ENCODE data around the gene KLHL22. TPM values are rescaled to one million over a fixed set of nuclear protein-coding genes. Genes with fewer than 3 reads are reported as not detected.

Gene KLHL22
- total RNA-seq, 4 donors from 2014 or later: 19.9 to 35.5 (median 27.3) TPM

DNA sequence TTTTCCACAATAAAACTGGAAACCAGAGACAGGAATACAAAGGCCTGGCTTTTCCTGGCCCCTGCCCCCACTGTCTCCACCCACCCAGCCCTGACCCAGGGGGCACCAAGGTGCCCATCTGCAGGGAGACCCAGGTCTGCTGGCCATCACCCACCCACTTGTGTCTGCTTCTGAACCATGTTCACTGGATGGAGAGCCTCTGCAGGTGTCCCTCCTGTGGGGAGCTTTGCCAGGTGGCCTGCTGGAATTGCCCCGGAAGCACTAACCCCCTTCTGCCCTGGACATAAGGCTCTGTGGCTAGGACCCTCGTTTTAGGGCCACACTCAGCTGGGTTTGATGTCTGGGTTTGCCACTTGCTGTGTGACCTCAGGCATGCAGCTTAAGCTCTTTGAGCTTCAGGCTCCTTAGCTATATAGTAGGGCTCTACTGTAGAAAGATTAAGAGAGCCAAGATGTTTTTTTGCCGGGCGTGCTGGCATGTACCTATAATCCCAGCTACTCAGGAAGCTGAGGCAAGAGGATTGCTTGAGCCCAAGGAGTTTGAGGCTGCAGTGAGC is 61.8 kb downstream of the KLHL22 start:
- Histone ChIP-seq H3K4me1 (peaks cover 41 to 74% (median 64%) of the 10 kb centered on the region in 4 donors), H3K27ac (replicated peaks in 1 of 4) (no peak overlapping the region), H3K27me3 (peaks cover 0 to 36% (median 0%) of the 10 kb centered on the region in 4 donors), H3K9me3 (no peaks in the 10 kb centered on the region), H3K36me3 (peaks cover 0 to 19% (median 17%) of the 10 kb centered on the region in 4 donors), H3K4me3 (no peak overlapping the region)
- TF ChIP-seq, protein P1, sequence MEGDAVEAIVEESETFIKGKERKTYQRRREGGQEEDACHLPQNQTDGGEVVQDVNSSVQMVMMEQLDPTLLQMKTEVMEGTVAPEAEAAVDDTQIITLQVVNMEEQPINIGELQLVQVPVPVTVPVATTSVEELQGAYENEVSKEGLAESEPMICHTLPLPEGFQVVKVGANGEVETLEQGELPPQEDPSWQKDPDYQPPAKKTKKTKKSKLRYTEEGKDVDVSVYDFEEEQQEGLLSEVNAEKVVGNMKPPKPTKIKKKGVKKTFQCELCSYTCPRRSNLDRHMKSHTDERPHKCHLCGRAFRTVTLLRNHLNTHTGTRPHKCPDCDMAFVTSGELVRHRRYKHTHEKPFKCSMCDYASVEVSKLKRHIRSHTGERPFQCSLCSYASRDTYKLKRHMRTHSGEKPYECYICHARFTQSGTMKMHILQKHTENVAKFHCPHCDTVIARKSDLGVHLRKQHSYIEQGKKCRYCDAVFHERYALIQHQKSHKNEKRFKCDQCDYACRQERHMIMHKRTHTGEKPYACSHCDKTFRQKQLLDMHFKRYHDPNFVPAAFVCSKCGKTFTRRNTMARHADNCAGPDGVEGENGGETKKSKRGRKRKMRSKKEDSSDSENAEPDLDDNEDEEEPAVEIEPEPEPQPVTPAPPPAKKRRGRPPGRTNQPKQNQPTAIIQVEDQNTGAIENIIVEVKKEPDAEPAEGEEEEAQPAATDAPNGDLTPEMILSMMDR (IDR thresholded peaks at IDR 0.05): no peak
- no peak for TF ChIP-seq EP300 (IDR thresholded peaks at IDR 0.05)
- no peak for TF ChIP-seq POLR2AphosphoS5 (IDR thresholded peaks at IDR 0.05)
- no peak for TF ChIP-seq POLR2A (IDR thresholded peaks at IDR 0.05; ENCODE audit: low read depth)
- intact Hi-C loops (cut with DNase I): no loop called here
- DNase-seq (ENCODE audit: extremely low spot score): no peak
- 90% methylated on average over 3 of the region's 4 CpGs for WGBS

- no peak overlapping the region for H3K4me3 ChIP-seq
- TF ChIP-seq POLR2A (IDR thresholded peaks at IDR 0.05; ENCODE audit: low read depth): no peak
- TF ChIP-seq EP300 (IDR thresholded peaks at IDR 0.05): no peak
- TF ChIP-seq POLR2AphosphoS5 (IDR thresholded peaks at IDR 0.05): no peak
- TF ChIP-seq, protein P1 (IDR thresholded peaks at IDR 0.05): no peak
- peaks cover 0 to 25% (median 21%) of the 10 kb centered on the region in 4 donors for H3K36me3 ChIP-seq
- DNase-seq (ENCODE audit: extremely low spot score): no peak
- no peak overlapping the region for H3K27ac ChIP-seq (replicated peaks in 1 of 4)
- no peaks in the 10 kb centered on the region for H3K9me3 ChIP-seq
- 92% methylated on average over 11 of the region's 11 CpGs for WGBS
- intact Hi-C loops (cut with DNase I): no loop called here
- peaks cover 0 to 36% (median 0%) of the 10 kb centered on the region in 4 donors for H3K27me3 ChIP-seq
- peaks cover 36 to 68% (median 58%) of the 10 kb centered on the region in 4 donors for H3K4me1 ChIP-seq
These were observed 62.4 kb downstream of the KLHL22 start for GRCh38 chr22:20433191-20433590.

DNA sequence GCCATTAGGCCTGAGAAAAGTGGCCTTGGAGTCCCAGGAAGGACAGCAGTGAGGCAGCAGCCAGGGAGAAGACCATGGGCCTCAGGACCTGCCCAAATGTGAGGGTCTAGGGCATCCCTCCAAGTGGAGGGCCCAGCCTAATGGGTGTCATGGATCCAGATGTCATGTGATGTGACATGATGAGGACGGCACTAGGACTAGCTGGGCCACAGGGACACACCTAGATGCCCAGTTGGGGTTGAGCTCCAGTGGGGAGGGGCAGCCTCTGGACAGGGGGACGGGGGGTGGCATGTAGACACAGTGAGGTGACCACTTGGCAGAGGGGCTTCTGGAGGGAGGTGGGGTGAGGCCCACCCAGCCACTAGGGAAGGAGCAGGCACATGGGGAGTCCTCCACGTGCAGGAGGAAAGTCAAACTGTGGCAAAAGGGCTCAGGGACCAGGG is 63.3 kb downstream of the KLHL22 start:
- Histone ChIP-seq H3K27me3 (peaks cover 0 to 36% (median 0%) of the 10 kb centered on the region in 4 donors), H3K4me1 (peaks cover 36 to 61% (median 51%) of the 10 kb centered on the region in 4 donors), H3K4me3 (no peak overlapping the region), H3K9me3 (no peaks in the 10 kb centered on the region), H3K27ac (replicated peaks in 1 of 4) (no peak overlapping the region), H3K36me3 (peaks cover 5 to 33% (median 29%) of the 10 kb centered on the region in 4 donors)
- no peak for DNase-seq (ENCODE audit: extremely low spot score)
- WGBS: 61% methylated on average over 3 of the region's 3 CpGs
- no peak for TF ChIP-seq EP300 (IDR thresholded peaks at IDR 0.05)
- intact Hi-C loops (cut with DNase I): no loop called here

DNA sequence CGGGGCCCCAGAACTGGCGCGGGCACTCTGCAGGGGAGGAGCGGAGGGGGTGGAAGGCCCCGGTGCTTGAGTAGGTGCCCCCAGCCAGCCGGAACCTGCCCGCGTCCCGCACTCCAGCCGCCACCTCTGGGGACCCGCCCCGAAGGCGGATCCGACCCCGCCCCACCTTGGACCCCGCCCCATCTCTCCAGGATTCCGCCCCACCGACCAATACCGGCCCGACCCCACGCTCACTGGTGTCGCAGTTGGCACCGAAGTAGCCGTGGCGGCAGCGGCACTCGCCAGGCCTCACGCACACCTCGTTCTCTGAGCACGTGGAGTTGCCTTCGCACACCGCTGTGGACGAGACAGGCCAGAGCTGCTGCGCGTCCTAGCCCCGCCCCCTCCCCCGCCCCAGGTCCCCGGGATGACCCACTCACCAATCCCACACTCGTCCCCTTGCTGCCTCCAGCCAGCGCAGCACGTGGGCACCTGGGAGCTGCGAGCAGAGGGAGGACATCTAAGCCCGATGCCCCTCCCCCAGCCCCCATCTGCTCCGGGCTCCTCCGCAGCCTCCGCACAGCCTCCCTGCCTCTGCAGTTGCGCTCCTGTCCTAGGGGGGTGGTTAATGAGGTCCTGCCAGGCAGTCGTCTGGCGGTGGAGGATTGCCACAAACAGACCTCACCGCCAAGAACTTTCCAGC is 63.9 kb downstream of the KLHL22 start:
- Histone ChIP-seq H3K27ac (replicated peaks in 1 of 4) (no peak overlapping the region), H3K4me3 (peak overlapping the region; percentile 37 to 50 (median 38)), H3K9me3 (no peaks in the 10 kb centered on the region), H3K4me1 (peaks cover 29 to 55% (median 45%) of the 10 kb centered on the region in 4 donors), H3K36me3 (peaks cover 5 to 39% (median 33%) of the 10 kb centered on the region in 4 donors), H3K27me3 (peaks cover 0 to 30% (median 0%) of the 10 kb centered on the region in 4 donors)
- no peak for DNase-seq (ENCODE audit: extremely low spot score)
- TF ChIP-seq, protein P1 (IDR thresholded peaks at IDR 0.05): no peak
- TF ChIP-seq POLR2A (IDR thresholded peaks at IDR 0.05; ENCODE audit: low read depth): no peak
- TF ChIP-seq EP300 (IDR thresholded peaks at IDR 0.05): no peak
- TF ChIP-seq POLR2AphosphoS5 (IDR thresholded peaks at IDR 0.05): no peak
- intact Hi-C loops (cut with DNase I): no loop called here
- WGBS: 59% methylated on average over 26 of the region's 50 CpGs

- Histone ChIP-seq H3K9me3 (no peaks in the 10 kb centered on the region), H3K36me3 (peaks cover 5 to 45% (median 36%) of the 10 kb centered on the region in 4 donors), H3K4me1 (peaks cover 22 to 49% (median 38%) of the 10 kb centered on the region in 4 donors), H3K27ac (replicated peaks in 1 of 4) (no peak overlapping the region), H3K4me3 (peak overlapping the region; percentile 37 to 50 (median 38)), H3K27me3 (peaks cover 0 to 22% (median 0%) of the 10 kb centered on the region in 4 donors)
- WGBS: 48% methylated on average over 35 of the region's 94 CpGs
- intact Hi-C loops (cut with DNase I): no loop called here
- TF ChIP-seq POLR2A (IDR thresholded peaks at IDR 0.05; ENCODE audit: low read depth): no peak
- no peak for TF ChIP-seq POLR2AphosphoS5 (IDR thresholded peaks at IDR 0.05)
- TF ChIP-seq, protein P1 (IDR thresholded peaks at IDR 0.05): peak; percentile 36 to 49 (median 36)
- TF ChIP-seq EP300 (IDR thresholded peaks at IDR 0.05): no peak
- DNase-seq (ENCODE audit: extremely low spot score): no peak
These were observed 64.7 kb downstream of the KLHL22 start for GRCh38 chr22:20430720-20431510.

All from esophagus muscularis mucosa (tissue), 4 donors.